GM18502 (cell line): ENCODE results near the gene TMEM9.

ENCODE experiments used
- ATAC-seq: cut with Tn5 transposase; IDR thresholded peaks from one replicate; pipeline ENCODE4 v1.9.1; 2021; ENCODE audit warnings: mild to moderate bottlenecking; ENCODE audit not compliant: unreplicated experiment, poor library complexity

The TMEM9 gene

DNA sequence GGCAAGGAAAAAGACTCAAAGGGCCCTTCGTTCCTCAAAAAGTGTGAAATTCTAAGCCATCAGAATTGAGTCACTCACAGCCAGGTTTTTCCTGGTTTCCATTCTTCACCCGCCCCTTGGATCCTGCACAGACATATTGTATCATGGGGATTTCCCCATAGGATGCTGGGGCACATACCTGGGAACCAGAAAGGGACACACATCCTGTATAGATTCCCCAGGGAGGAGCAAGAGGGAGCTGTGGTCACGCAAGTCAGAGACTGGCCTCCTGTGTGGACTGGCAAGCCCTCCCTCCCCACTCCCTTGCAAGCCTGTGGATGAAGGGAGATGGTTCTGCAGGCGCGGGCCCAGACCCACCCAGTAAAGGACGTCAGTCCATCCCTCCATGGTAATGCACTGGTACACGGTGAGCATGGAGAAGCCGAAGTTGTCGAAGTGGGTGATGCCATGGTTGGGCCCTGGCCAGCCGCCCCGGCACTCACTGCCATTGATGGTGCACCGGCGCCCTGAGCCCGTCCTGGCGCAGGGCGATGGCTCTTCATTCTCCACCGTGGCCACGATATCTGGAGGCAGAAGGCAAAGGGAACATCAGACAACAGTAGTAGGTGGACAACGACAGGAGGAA lies 65.3 kb downstream of the TMEM9 start:
- no peak for ATAC-seq

DNA sequence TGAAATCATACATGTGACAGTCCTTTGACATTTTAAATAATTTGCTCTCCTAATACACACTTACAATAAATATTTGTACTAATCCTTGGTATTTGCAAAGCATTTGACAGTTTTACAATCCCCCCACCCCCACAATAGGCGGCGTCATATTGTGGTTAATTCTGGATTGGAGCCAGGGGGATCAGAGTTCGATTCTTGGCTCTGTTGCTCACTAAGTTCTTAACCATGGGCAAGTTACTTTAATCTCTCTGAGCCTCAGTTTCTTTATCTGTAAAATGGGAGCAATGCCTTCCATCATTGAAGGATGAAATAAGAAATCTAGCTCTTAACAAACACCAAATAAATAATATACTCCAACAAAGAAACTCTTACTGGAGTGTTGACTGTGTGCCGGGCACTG lies 65.9 kb downstream of the TMEM9 start:
- no peak for ATAC-seq

DNA sequence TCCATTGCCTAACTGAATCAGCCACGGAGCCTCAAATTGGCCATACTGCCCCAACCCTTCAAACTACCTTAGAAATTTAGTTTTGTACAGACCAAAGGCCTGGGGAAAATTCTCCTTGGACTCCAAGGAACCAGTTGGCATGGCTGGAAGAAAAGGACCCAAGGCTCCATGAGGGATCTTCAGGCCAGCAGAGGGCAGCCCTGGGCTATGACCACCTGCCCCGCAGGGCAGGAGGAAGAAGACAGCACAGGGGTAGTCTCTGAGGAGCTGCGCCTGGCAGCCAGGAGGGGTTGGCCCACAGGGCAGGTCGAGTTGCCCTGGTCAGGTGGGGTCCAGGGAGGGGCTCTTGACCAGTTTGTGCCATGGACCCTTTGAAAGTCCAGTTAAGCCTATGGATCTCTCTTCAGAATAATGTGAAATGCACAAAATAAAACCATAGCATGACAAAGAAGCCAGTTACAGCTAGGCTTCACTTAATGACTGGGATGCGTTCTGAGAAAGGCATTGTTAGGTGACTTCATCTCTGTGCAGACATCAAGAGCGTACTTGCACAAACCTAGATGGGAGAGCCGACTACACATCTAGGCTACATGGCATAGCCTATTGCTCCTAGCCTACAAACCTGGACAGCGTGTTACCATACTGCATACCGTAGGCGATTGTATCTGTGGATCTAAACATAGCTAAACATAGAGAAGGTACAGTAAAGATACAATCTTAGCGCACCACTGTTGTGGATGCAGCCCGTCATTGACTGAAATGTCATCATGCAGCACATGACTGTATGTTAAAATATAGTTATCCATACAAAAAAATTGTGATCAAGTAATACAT lies 68.2 kb downstream of the TMEM9 start:
- no peak for ATAC-seq
